CD4-positive, alpha-beta T cell (primary cell): ENCODE measurements around the gene TPRG1L. TPM values are rescaled to one million over a fixed set of nuclear protein-coding genes. Genes with fewer than 3 reads are reported as not detected.

Experiments used
- ATAC-seq: fragments of 200-7000 bp; cut with Tn5 transposase; one replicate; pipeline ENCODE4 v1.10.0; 2022; ENCODE audit warnings: mild to moderate bottlenecking; ENCODE audit not compliant: poor library complexity
- CTCF ChIA-PET: fragments of 350-600 bp; sonication (Branson Sonifier 250); formaldehyde crosslinking; loops from one replicate; lab custom pipeline; 2021; ENCODE audit warnings: antibody characterized with exemption, inconsistent platforms; lab: Charles Lee
- POLR2A ChIA-PET: fragments of 350-600 bp; sonication (Branson Sonifier 250); formaldehyde crosslinking; loops from one replicate; lab custom pipeline; 2021; ENCODE audit warnings: antibody characterized with exemption, inconsistent platforms; lab: Charles Lee
- DNase-seq, 14 experiments: peaks; one replicate each; pipeline ENCODE4 v3.0.0-alpha.2; 2013 to 2020; ENCODE audit warnings: mixed read lengths in 2 of 14
- H3K27ac ChIP-seq, 2 donors: one replicate each; pipeline versions ENCODE4 v1.5.1 to v1.7.0; 2013; ENCODE audit warnings: low read length in 2 of 2, low read depth in 1 of 2, mild to moderate bottlenecking in 1 of 2
- H3K27me3 ChIP-seq, 2 experiments: 1 replicate in 1 of 2; 2 replicates in 1 of 2; pipeline versions ENCODE4 v1.6.1 to v1.7.0; 2013; ENCODE audit warnings: low read length in 2 of 2, control low read depth in 1 of 2, mild to moderate bottlenecking in 1 of 2, moderate library complexity in 1 of 2; ENCODE audit not compliant: insufficient read depth in 2 of 2, control insufficient read depth in 1 of 2
- H3K36me3 ChIP-seq: one replicate; pipeline ENCODE4 v1.6.1; 2013; ENCODE audit warnings: low read length, control low read depth; ENCODE audit not compliant: insufficient read depth
- H3K4me1 ChIP-seq: one replicate; pipeline ENCODE4 v1.6.1; 2013; ENCODE audit warnings: low read length, control low read depth; ENCODE audit not compliant: insufficient read depth
- H3K4me3 ChIP-seq: one replicate; pipeline ENCODE4 v1.5.1; 2013; ENCODE audit warnings: mild to moderate bottlenecking, low read length, moderate library complexity
- H3K9me3 ChIP-seq, 2 experiments: 1 replicate in 1 of 2; 2 replicates in 1 of 2; pipeline versions ENCODE4 v1.6.1 to v1.7.0; 2013; ENCODE audit warnings: low read length in 2 of 2, mild to moderate bottlenecking in 2 of 2, control low read depth in 1 of 2, moderate library complexity in 1 of 2; ENCODE audit not compliant: control insufficient read depth in 1 of 2, insufficient read depth in 1 of 2
- H3K27ac Mint-ChIP-seq: one replicate; pipeline ENCODE4 v1.8.0; 2020; ENCODE audit warnings: mixed read lengths
- H3K27me3 Mint-ChIP-seq: one replicate; pipeline ENCODE4 v1.8.0; 2021; ENCODE audit warnings: mixed read lengths
- H3K36me3 Mint-ChIP-seq: one replicate; pipeline ENCODE4 v1.8.0; 2021; ENCODE audit warnings: low read depth, mixed read lengths
- H3K4me1 Mint-ChIP-seq: one replicate; pipeline ENCODE4 v1.8.0; 2021; ENCODE audit warnings: low read depth, mixed read lengths
- H3K4me3 Mint-ChIP-seq: one replicate; pipeline ENCODE4 v1.8.0; 2020; ENCODE audit warnings: mild to moderate bottlenecking, mixed read lengths
- H3K9me3 Mint-ChIP-seq: one replicate; pipeline ENCODE4 v1.8.0; 2020; ENCODE audit warnings: mixed read lengths
- intact Hi-C, 2 experiments: fragments of 100-400 bp; cut with DNase I in 1 of 2; cut with micrococcal nuclease in 1 of 2; formaldehyde crosslinking; loops; one replicate each; pipeline versions ENCODE4 v1.15.1 to v1.9.0; 2023 to 2025; cut with DNase I, micrococcal nuclease
- total RNA-seq, 174 experiments: library from RNA in 2 of 174; stranded (reverse) in 2 of 174; gene quantifications; one replicate each; pipeline ENCODE4 v1.2.3 and lab custom pipeline; 2021 to 2026
- TF ChIP-seq, protein P1 (sequence below): fragments of 200-600 bp; IDR thresholded peaks from one replicate; pipeline ENCODE4 v1.8.0; 2022; ENCODE audit warnings: antibody characterized with exemption, mild to moderate bottlenecking

Gene TPRG1L
- total RNA-seq, 2 experiments from 2014 or later, result 46.5 to 48.3 TPM

GRCh38 chr1:3638676-3639075 is 13.9 kb downstream of the TPRG1L start:
- no peak overlapping the region for H3K4me3 ChIP-seq
- no peaks in the 10 kb centered on the region for H3K27me3 ChIP-seq
- peaks cover 63% of the 10 kb centered on the region for H3K36me3 ChIP-seq
- Mint-ChIP-seq H3K4me1 (no peaks in the 10 kb centered on the region), H3K9me3 (no peaks in the 10 kb centered on the region), H3K27me3 (no peaks in the 10 kb centered on the region), H3K4me3 (no peak overlapping the region), H3K27ac (no peak overlapping the region), H3K36me3 (peaks cover 62% of the 10 kb centered on the region)
- TF ChIP-seq, protein P1, sequence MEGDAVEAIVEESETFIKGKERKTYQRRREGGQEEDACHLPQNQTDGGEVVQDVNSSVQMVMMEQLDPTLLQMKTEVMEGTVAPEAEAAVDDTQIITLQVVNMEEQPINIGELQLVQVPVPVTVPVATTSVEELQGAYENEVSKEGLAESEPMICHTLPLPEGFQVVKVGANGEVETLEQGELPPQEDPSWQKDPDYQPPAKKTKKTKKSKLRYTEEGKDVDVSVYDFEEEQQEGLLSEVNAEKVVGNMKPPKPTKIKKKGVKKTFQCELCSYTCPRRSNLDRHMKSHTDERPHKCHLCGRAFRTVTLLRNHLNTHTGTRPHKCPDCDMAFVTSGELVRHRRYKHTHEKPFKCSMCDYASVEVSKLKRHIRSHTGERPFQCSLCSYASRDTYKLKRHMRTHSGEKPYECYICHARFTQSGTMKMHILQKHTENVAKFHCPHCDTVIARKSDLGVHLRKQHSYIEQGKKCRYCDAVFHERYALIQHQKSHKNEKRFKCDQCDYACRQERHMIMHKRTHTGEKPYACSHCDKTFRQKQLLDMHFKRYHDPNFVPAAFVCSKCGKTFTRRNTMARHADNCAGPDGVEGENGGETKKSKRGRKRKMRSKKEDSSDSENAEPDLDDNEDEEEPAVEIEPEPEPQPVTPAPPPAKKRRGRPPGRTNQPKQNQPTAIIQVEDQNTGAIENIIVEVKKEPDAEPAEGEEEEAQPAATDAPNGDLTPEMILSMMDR, result no peak
- H3K27ac ChIP-seq, result no peak overlapping the region
- intact Hi-C loops, result no loop called here
- DNase-seq (no peak), ATAC-seq (no peak)
- H3K9me3 ChIP-seq, result no peaks in the 10 kb centered on the region
- CTCF ChIA-PET, result no interaction called here
- POLR2A ChIA-PET, result no interaction called here
- H3K4me1 ChIP-seq, result no peaks in the 10 kb centered on the region

DNA sequence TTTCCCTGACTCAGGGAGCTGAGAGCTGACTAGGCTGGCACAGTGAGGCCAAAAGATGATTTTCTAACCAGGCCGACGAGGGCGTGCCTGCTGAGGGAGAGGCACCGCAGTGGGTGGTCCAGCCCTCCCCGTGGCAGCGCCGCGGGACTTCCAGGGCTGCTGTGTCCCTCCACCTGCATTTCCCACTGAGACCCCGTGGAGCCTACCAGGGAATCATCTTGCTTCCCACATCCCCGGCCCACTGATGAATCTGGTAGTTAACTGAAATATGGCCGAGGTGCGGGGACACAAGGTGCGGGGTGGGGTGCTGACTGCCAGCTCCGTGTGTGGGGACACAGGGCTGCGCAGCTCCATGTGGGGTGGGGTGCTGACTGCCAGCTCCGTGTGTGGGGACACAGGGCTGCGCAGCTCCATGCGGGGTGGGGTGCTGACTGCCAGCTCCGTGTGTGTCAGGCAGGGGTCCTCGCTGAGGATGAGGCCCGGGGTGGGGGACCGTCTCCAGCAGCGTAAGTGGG is 14.6 kb downstream of the TPRG1L start:
- Histone ChIP-seq H3K4me1 (no peaks in the 10 kb centered on the region), H3K27me3 (no peaks in the 10 kb centered on the region), H3K36me3 (peaks cover 58% of the 10 kb centered on the region), H3K27ac (no peak overlapping the region), H3K4me3 (no peak overlapping the region), H3K9me3 (no peaks in the 10 kb centered on the region)
- ATAC-seq (no peak), DNase-seq (no peak)
- TF ChIP-seq, protein P1, result no peak
- intact Hi-C loops, result no loop called here
- no peaks in the 10 kb centered on the region for H3K4me1 Mint-ChIP-seq
- no peaks in the 10 kb centered on the region for H3K27me3 Mint-ChIP-seq
- POLR2A ChIA-PET, result no interaction called here
- H3K4me3 Mint-ChIP-seq, result no peak overlapping the region
- H3K9me3 Mint-ChIP-seq, result no peaks in the 10 kb centered on the region
- peaks cover 61% of the 10 kb centered on the region for H3K36me3 Mint-ChIP-seq
- no peak overlapping the region for H3K27ac Mint-ChIP-seq
- CTCF ChIA-PET, result interaction anchor here (1.1 kb wide), 1 partner anchor 20 kb away, joined by 4 read pairs; no protein-coding TSS in a partner anchor

DNA sequence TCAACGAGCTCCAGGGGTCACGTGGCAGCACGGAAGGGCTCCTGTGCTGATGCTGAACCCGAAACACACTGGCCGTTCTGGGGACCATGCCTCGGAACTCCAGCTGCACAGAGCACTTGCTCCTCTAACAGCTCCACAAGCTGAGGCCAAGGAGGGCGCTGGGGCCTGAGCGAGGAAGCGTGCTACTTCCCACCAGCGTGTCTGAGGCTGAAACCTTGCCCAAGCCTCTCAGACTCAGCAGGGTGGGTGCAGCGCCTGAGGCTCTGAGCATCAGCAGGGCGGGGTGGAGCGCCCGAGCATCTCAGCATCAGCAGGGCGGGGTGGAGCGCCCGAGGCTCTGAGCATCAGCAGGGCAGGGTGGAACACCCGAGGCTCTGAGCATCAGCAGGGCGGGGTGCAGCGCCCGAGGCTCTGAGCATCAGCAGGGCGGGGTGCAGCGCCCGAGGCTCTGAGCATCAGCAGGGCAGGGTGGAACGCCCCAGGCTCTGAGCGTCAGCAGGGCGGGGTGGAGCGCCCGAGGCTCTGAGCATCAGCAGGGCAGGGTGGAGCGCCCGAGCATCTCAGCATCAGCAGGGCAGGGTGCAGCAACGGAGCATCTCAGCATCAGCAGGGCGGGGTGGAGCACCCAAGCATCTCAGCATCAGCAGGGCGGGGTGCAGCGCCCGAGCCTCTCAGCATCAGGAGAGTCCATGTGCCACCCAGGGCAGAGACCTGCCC is 15.5 kb downstream of the TPRG1L start:
- ChIA-PET POLR2A (no interaction called here), CTCF (interaction anchor here (1.1 kb wide), 1 partner anchor 21 kb away, joined by 4 read pairs; no protein-coding TSS in a partner anchor)
- Histone ChIP-seq H3K27ac (no peak overlapping the region), H3K36me3 (peaks cover 57% of the 10 kb centered on the region), H3K27me3 (no peaks in the 10 kb centered on the region), H3K4me3 (no peak overlapping the region), H3K4me1 (no peaks in the 10 kb centered on the region), H3K9me3 (no peaks in the 10 kb centered on the region)
- H3K4me1 Mint-ChIP-seq, result no peaks in the 10 kb centered on the region
- DNase-seq, result no peak
- intact Hi-C loops, result no loop called here
- ATAC-seq, result no peak
- no peak overlapping the region for H3K4me3 Mint-ChIP-seq
- no peak overlapping the region for H3K27ac Mint-ChIP-seq
- TF ChIP-seq, protein P1, result no peak
- no peaks in the 10 kb centered on the region for H3K27me3 Mint-ChIP-seq
- no peaks in the 10 kb centered on the region for H3K9me3 Mint-ChIP-seq
- peaks cover 60% of the 10 kb centered on the region for H3K36me3 Mint-ChIP-seq
